ENCODE data around the gene BANF1. TPM values are rescaled to one million over a fixed set of nuclear protein-coding genes. Genes with fewer than 3 reads are reported as not detected.

BANF1 gene
- polyA plus RNA-seq, 1 donor (not counting 4 experiments of a cell fraction or from before 2014, with no cell fraction given), result 154 TPM

GRCh38 chr11:65983589-65983987 is 18.7 kb upstream of the BANF1 start:
- no peaks in the 10 kb centered on the region for H3K9me3 ChIP-seq (ENCODE audit: control insufficient read depth, low read depth, low read length)
- TF ChIP-seq CTCF (optimal IDR thresholded peaks at IDR 0.05 in 1 of 3, IDR thresholded peaks at IDR 0.05 in 1 of 3, conservative IDR thresholded peaks at IDR 0.05 in 1 of 3; ENCODE audit: extremely low read depth in 1 of 3, insufficient read depth in 2 of 3, low read length in 3 of 3) (no peak), EZH2 (IDR thresholded peaks at IDR 0.05; ENCODE audit: low read length) (no peak)
- no peak for FAIRE-seq
- dilution Hi-C loops (cut with MboI; ENCODE audit: extremely low pct_ligation_motif_present, low sequenced_read_pairs), result no loop called here
- no peak overlapping the region for H3K9ac ChIP-seq (ENCODE audit: control insufficient read depth, extremely low read depth, insufficient read depth, low read length)
- no peaks in the 10 kb centered on the region for H3K4me1 ChIP-seq (ENCODE audit: control insufficient read depth, extremely low read depth, insufficient read depth, low read length)
- H4K20me1 ChIP-seq (ENCODE audit: control insufficient read depth, extremely low read depth, insufficient read depth, low read length), result no peaks in the 10 kb centered on the region
- H3K36me3 ChIP-seq (ENCODE audit: control insufficient read depth in 2 of 2, extremely low read depth in 1 of 2, insufficient read depth in 2 of 2, low read length in 2 of 2), result peaks cover 3 to 4% of the 10 kb centered on the region in 2 experiments
- no peak overlapping the region for H3K4me2 ChIP-seq (ENCODE audit: control insufficient read depth, extremely low read depth, insufficient read depth, low read depth, low read length)
- no peak overlapping the region for H3K4me3 ChIP-seq (ENCODE audit: control insufficient read depth in 2 of 3, extremely low read depth in 1 of 3, insufficient read depth in 2 of 3, low read depth in 1 of 3, low read length in 3 of 3)
- DNase-seq (ENCODE audit: low read depth, low spot score), result no peak
- no peaks in the 10 kb centered on the region for H3K9me1 ChIP-seq (ENCODE audit: control insufficient read depth, extremely low read depth, insufficient read depth, low read length)
- H2AFZ ChIP-seq (ENCODE audit: control insufficient read depth, low read length), result no peak overlapping the region
- H3K27me3 ChIP-seq (ENCODE audit: control insufficient read depth, extremely low read depth, insufficient read depth, low read length), result no peaks in the 10 kb centered on the region
- H3K27ac ChIP-seq (ENCODE audit: control insufficient read depth, insufficient read depth, low read length), result no peak overlapping the region
- no peaks in the 10 kb centered on the region for H3K79me2 ChIP-seq (ENCODE audit: control insufficient read depth, insufficient read depth, low read length)

DNA sequence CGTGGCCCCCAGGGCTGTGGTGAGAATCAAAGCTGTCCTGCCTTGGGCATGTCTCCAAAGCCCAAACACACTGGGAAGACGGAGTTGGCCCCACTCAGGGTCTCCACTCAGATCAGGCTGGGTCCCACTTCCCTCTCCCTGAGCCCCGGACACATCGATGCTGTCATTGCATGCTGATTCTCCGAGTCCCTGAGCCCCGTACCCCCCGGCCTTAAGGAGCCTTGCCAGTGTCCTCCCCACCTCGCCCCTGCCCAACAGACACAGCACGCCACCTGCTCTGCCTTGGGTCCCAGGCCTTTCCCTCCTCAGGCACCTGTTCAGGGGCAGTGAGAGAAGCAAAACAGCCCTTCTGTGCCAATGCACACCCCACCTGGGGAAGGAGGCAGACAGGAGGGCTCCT is 15.0 kb upstream of the BANF1 start:
- Histone ChIP-seq H3K27ac (ENCODE audit: control insufficient read depth, insufficient read depth, low read length) (no peak overlapping the region), H3K36me3 (ENCODE audit: control insufficient read depth in 2 of 2, extremely low read depth in 1 of 2, insufficient read depth in 2 of 2, low read length in 2 of 2) (peaks cover 4 to 5% of the 10 kb centered on the region in 2 experiments), H4K20me1 (ENCODE audit: control insufficient read depth, extremely low read depth, insufficient read depth, low read length) (no peaks in the 10 kb centered on the region), H3K4me1 (ENCODE audit: control insufficient read depth, extremely low read depth, insufficient read depth, low read length) (no peaks in the 10 kb centered on the region), H3K79me2 (ENCODE audit: control insufficient read depth, insufficient read depth, low read length) (no peaks in the 10 kb centered on the region), H3K9me3 (ENCODE audit: control insufficient read depth, low read depth, low read length) (no peaks in the 10 kb centered on the region), H3K4me2 (ENCODE audit: control insufficient read depth, extremely low read depth, insufficient read depth, low read depth, low read length) (no peak overlapping the region), H3K9ac (ENCODE audit: control insufficient read depth, extremely low read depth, insufficient read depth, low read length) (no peak overlapping the region), H3K9me1 (ENCODE audit: control insufficient read depth, extremely low read depth, insufficient read depth, low read length) (no peaks in the 10 kb centered on the region), H2AFZ (ENCODE audit: control insufficient read depth, low read length) (no peak overlapping the region), H3K4me3 (ENCODE audit: control insufficient read depth in 2 of 3, extremely low read depth in 1 of 3, insufficient read depth in 2 of 3, low read depth in 1 of 3, low read length in 3 of 3) (no peak overlapping the region), H3K27me3 (ENCODE audit: control insufficient read depth, extremely low read depth, insufficient read depth, low read length) (no peaks in the 10 kb centered on the region)
- dilution Hi-C loops (cut with MboI; ENCODE audit: extremely low pct_ligation_motif_present, low sequenced_read_pairs), result no loop called here
- TF ChIP-seq CTCF (optimal IDR thresholded peaks at IDR 0.05 in 1 of 3, IDR thresholded peaks at IDR 0.05 in 1 of 3, conservative IDR thresholded peaks at IDR 0.05 in 1 of 3; ENCODE audit: extremely low read depth in 1 of 3, insufficient read depth in 2 of 3, low read length in 3 of 3) (no peak), EZH2 (IDR thresholded peaks at IDR 0.05; ENCODE audit: low read length) (no peak)
- DNase-seq (ENCODE audit: low read depth, low spot score), result no peak
- no peak for FAIRE-seq

Measured in keratinocyte (primary cell).